ENCODE data around the gene CAPN9.

GRCh38 chr1:230750986-230751625, 3.9 kb downstream of the CAPN9 start:
- no peak for TF ChIP-seq POLR2A (IDR thresholded peaks at IDR 0.05; ENCODE audit: low read length)
- TF ChIP-seq GATA1 (IDR thresholded peaks at IDR 0.05; ENCODE audit: low read depth, low read length): no peak
